22Rv1 (cell line): ENCODE data around the gene IL1RL2.

Experiments used
- H3K27ac ChIP-seq: fragments of 450-650 bp; 2 replicates; pipeline ENCODE4 v1.5.1; 2017
- CTCF ChIP-seq: fragments of 450-650 bp; IDR thresholded peaks from 2 replicates; pipeline ENCODE4 v1.5.1; 2017; ENCODE audit warnings: mild to moderate bottlenecking
- ZFX ChIP-seq: fragments of 450-650 bp; IDR thresholded peaks from 2 replicates; pipeline ENCODE4 v1.6.1; 2017; ENCODE audit warnings: antibody characterized with exemption, borderline replicate concordance

Gene IL1RL2

GRCh38 chr2:102177814-102178478 lies 8.9 kb upstream of the IL1RL2 start:
- H3K27ac ChIP-seq = no peak overlapping the region

GRCh38 chr2:102179061-102179460 lies 7.8 kb upstream of the IL1RL2 start:
- H3K27ac ChIP-seq = no peak overlapping the region
- no peak for TF ChIP-seq ZFX
- TF ChIP-seq CTCF = no peak

More at GRCh38 chr2:102177814-102178478, 8.9 kb upstream of the IL1RL2 start:
- no peak for TF ChIP-seq CTCF
- TF ChIP-seq ZFX = no peak

DNA sequence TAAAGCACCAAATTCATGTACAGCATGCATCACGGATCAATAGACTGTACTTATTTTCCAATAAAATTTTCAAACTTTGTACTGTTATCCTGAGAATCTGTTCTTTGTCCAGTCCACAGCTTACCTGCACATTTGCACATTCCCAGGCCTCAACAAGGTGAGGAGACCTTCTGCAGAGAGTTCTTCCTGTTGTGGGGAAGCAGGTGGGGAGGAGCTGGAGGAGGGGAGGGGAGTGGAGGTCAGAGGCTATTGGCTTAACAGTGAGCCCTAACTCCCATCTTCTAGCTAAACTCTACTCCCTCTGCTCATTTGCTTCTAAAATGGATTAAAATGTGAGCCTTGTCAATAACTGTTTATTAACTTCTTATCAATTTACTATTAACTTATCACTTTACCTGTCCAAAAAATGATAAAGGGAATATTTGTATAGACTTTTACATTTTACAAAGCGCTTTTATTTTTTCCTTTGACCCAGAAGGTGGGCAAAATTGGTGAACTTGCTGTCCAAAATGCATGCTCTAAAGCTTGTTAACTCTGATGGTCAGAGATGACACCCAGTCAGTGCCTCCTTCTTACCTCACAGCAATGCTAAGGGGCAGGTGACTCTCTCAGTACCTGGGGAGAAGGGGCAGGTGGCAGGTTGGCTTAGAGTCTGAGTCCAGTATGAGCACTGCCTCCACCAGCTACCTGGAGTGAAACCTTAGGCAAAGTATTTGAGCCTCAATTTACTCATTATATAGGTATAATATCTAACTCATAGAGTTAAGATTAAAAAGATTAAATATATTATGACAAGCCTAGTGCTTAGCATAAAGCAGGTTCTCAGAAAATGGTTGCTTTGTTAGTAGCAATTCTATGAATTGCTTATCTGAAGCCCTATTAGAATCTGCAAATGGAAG lies 6.8 kb upstream of the IL1RL2 start:
- TF ChIP-seq CTCF (no peak), ZFX (no peak)
- H3K27ac ChIP-seq = no peak overlapping the region

DNA sequence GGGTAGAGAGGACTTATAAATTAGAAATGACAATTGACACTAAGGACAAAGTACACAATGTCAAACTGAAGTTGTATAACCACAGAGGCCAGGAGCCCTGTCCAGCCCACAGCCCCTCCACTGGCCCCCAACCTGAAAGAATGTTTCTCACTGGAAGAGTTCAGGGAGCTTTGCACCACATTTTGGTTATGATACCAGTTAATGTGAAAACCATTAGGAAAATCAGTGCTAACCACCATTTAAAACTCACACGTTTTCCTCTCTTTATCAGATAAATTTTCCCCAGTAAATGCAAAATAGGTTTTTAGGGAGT lies 6.2 kb upstream of the IL1RL2 start:
- H3K27ac ChIP-seq = no peak overlapping the region
- TF ChIP-seq CTCF = no peak
- no peak for TF ChIP-seq ZFX

- TF ChIP-seq CTCF (no peak), ZFX (no peak)
- no peak overlapping the region for H3K27ac ChIP-seq
Measured at GRCh38 chr2:102181376-102181775, 5.4 kb upstream of the IL1RL2 start.

GRCh38 chr2:102181919-102182635 lies 4.7 kb upstream of the IL1RL2 start:
- no peak overlapping the region for H3K27ac ChIP-seq
- no peak for TF ChIP-seq ZFX
- no peak for TF ChIP-seq CTCF

DNA sequence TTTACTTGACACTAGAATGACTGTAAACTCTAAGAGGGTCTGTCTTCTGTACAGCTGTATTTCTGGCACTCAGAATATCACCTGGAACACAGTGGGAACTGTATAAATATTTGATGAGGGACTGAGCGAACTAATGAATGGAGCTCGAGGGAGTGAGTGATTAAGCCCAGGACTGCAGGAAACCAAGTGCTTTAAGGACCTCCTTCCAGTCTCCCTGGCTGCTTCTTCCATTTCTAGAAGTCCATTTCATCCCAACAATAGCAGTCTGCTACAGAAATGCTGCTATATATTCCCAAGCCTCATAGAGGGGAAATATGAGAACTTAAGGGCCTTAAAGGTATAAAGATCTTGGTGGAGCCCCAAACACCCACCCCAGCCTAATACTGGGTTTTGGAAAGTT lies 2.8 kb upstream of the IL1RL2 start:
- H3K27ac ChIP-seq = no peak overlapping the region
- TF ChIP-seq CTCF (no peak), ZFX (no peak)
